HG03457 (cell line): Measurements from ENCODE around the gene ST3GAL4.
"Not testable (repeated sequence)": the region's sequence is repeated elsewhere in the genome, so short reads cannot be mapped to it uniquely, and the experiment has no call there.

Source experiments
- ATAC-seq: cut with Tn5 transposase; IDR thresholded peaks from one replicate; pipeline ENCODE4 v1.9.1; 2021; ENCODE audit warnings: moderate number of reproducible peaks; ENCODE audit not compliant: unreplicated experiment

Gene ST3GAL4

GRCh38 chr11:126355324-126355925 is at the start of gene ST3GAL4:
TSS of gene ST3GAL4 (plus strand) at chr11:126355686. CDS start at chr11:126406156, 50,470 bp downstream.
- peak; percentile 52 for ATAC-seq

- ATAC-seq, result peak; percentile 47
Observed at GRCh38 chr11:126305699-126306098, 49.8 kb upstream of the ST3GAL4 start.

- ATAC-seq, result no peak
Observed at GRCh38 chr11:126307706-126308105, 47.8 kb upstream of the ST3GAL4 start.

GRCh38 chr11:126308271-126308671 is 47.2 kb upstream of the ST3GAL4 start:
- no peak for ATAC-seq

GRCh38 chr11:126308771-126309170 is 46.7 kb upstream of the ST3GAL4 start:
- ATAC-seq, result not testable (repeated sequence)

- ATAC-seq, result no peak
Observed at GRCh38 chr11:126310200-126310991, 45.1 kb upstream of the ST3GAL4 start.

- no peak for ATAC-seq
Observed at GRCh38 chr11:126310992-126311310, 44.5 kb upstream of the ST3GAL4 start.

GRCh38 chr11:126311401-126312291 is 43.8 kb upstream of the ST3GAL4 start:
- ATAC-seq, result peak; percentile 59

GRCh38 chr11:126312961-126313360 is 42.5 kb upstream of the ST3GAL4 start:
- ATAC-seq, result no peak

GRCh38 chr11:126313826-126314225 is 41.7 kb upstream of the ST3GAL4 start:
- ATAC-seq, result no peak

GRCh38 chr11:126317432-126317755 is 38.1 kb upstream of the ST3GAL4 start:
- no peak for ATAC-seq

GRCh38 chr11:126317756-126318573 is 37.5 kb upstream of the ST3GAL4 start:
- ATAC-seq, result peak; percentile 16

GRCh38 chr11:126318574-126319373 is 36.7 kb upstream of the ST3GAL4 start:
- peak; percentile 91 for ATAC-seq

- no peak for ATAC-seq
Observed at GRCh38 chr11:126319374-126319740, 36.1 kb upstream of the ST3GAL4 start.

GRCh38 chr11:126322996-126323395 is 32.5 kb upstream of the ST3GAL4 start:
- ATAC-seq, result no peak

- no peak for ATAC-seq
Observed at GRCh38 chr11:126327281-126328000, 28.0 kb upstream of the ST3GAL4 start.

- no peak for ATAC-seq
Observed at GRCh38 chr11:126328001-126328390, 27.5 kb upstream of the ST3GAL4 start.

- ATAC-seq, result no peak
Observed at GRCh38 chr11:126328444-126328843, 27.0 kb upstream of the ST3GAL4 start.

GRCh38 chr11:126328938-126329643 is 26.4 kb upstream of the ST3GAL4 start:
- no peak for ATAC-seq
